Prostate gland (tissue), 2 donors: Measurements from ENCODE around the gene RXYLT1.

Experiments used
- CTCF ChIP-seq, 4 experiments: fragments of 200-600 bp in 2 of 4; fragments of 450-650 bp in 2 of 4; sonication (generic) in 2 of 4; IDR thresholded peaks; 1 replicate in 3 of 4; 2 replicates in 1 of 4; pipeline ENCODE4 v1.5.1; 2016 to 2019; ENCODE audit warnings: antibody characterized with exemption in 4 of 4, mild to moderate bottlenecking in 2 of 4, moderate library complexity in 2 of 4
- POLR2A ChIP-seq: fragments of 450-650 bp; IDR thresholded peaks from one replicate; pipeline ENCODE4 v1.6.1; 2016; ENCODE audit warnings: antibody characterized with exemption, mild to moderate bottlenecking

DNA sequence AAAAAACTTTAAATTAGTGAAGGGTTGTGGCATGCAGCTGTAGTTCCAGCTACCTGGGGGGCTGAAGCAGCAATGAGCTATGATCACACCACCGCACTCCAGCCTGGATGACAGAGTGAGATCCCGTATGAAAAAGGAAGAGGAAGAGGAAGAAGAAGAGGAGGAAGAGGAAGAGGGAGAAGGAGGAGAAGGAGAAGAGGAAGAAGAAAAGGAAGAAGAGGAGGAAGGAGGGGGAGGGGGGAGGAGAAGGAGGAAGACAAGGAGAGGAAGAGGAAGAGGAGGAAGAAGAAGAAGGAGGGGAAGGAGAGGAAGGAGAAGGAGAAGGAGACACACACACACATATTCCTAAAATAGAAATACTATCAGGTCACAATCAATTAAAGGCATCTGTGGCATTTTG is 32.0 kb downstream of the RXYLT1 start:
- TF ChIP-seq CTCF (IDR thresholded peaks at IDR 0.05) (no peak), POLR2A (no peak)
